Fibroblast of the conjunctiva (primary cell): ENCODE results near the gene PITPNM3.
"Not testable (repeated sequence)": the region's sequence is repeated elsewhere in the genome, so short reads cannot be mapped to it uniquely, and the experiment has no call there.

Experiments
- DNase-seq: peaks from one replicate; pipeline ENCODE4 v3.0.0-alpha.2; 2010; ENCODE audit warnings: low read depth

Gene PITPNM3

DNA sequence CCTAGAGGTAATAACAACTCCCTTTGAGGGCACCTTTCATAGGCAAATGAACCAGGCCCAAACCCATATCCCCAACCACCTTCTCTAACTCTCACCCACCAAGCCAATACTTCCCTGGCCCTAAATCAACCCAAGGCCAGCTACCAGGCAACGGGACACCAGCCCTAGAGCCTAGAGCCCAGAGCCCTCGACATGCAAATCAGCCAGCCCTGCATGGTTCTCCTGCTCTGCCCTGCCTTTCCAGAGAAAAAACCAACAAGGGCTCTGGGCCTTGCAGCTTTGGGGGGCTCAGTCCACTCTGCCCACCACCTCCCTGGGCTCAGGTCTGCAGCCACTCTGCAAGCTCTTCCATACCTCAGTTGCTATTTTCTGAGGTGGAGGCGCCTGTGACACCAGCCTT is 55.0 kb downstream of the PITPNM3 start:
- DNase-seq, result no peak

DNA sequence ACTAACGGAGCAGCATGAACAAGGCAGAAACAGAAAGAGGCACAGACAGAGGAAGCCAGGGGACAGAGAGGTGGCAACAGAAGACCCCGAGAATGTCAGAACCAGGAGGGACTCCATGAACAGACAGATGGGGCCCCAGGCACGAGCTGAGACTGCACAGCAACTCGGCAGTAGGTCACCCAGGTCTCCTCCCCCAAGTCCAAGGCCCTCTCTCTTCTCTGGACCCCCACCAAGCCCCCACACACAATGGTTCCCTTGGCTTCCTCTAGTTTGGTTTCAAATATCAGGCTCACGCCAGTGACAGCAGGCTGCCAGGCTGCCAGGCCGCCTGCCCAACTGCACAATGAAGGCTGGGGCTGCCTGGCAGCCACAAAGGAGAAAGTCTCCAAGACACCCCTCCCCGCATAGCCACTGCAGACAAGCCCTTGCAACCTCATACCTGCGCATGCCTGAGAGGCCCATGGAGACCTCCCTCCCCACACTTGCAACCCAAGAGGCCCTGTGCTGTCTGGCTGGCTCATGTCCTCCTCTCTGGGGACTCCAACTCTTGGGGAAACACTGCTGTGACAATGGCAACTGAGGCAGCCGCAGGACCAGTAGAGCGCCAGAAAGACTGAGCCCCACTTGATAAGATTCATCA is 57.3 kb downstream of the PITPNM3 start:
- DNase-seq, result no peak

DNA sequence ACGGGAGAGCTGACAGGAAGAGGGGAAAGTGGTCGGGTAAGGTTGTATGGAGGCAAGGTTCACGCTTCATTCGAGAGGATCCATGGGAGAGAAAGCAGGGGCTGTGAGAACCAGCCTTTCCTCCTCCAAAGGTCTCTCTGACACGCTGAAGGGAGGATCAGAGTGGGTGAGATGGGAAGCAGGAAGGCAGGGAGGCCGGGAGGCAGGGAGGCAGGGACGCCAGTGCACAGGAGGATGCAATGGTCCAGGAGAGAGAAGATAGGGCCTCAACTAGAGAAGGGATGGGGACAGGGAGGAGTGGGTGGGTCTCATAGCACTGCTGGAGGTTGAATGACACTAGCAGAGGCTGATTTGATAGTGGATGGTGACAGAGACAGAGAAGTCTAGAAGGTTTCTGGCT is 58.0 kb downstream of the PITPNM3 start:
- no peak for DNase-seq

DNA sequence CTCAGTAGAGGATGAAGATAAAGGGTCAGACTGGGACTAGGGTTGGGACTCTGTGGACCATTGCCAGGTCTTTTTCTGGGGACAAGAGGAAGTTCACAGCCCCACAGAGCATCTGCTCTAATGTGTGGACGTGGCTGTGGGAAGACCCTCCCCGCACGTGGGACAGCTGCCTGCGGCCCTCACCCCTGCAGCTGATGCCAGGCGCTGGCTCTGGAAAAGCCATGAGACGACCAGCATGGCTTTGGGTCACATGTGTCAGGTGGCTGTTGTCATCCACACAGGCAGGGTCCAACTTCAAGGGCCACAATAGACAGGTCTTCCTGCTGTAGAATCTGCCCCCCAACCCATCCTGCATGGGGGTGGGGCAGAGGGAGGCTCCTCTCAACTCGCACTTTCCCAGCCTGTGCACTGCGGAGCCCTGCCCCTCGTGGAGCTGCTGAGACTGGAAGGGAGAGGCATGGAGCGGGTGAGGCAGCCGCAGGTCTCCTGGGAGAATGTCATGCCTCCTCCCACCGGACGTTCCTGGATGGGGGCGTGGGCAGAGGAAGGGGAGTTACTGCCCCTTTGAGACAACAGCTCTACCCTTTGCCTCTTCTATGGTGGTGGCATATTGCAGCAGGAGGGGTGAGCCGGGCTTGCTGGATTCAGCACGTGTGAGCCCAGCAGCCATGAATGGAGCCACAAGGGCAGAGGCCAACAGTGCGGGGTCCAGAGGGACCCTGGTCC is 58.7 kb downstream of the PITPNM3 start:
- DNase-seq, result no peak

DNA sequence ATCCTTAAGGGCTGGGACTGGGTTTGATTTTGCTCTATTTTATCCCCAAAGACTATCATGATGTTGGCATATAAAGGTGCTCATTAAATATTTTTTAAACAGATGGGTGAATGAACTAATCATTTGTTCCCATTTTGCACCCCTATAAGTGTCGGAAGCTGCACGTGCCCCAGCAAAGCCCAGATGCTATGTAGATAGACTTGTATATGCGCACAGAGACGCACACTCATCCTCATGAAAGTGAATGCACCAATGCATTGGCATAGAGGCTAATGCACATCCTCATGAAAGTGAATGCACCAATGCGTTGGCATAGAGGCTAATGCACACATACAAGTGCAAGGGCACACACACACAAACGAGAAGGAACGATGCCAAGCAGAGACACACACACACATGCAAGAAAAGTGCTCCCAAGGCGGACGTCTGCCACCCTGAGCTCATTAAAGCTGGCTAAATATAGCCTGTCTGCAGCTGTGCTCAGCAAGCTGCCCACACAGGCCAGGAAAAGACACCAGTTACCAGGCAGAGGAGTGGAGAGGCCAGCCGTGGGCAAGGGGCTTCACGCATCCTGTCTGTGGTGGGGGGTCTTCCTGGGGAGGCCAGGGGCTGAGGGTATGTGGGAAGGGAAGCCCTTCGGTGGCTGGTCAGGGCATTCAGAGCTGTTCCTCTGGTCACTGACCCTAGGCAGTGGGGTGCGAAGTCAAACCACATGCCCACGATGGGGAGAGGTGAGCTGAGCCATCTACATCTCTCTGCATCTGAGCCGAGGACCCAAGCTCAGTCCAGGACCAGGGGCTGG is 59.5 kb downstream of the PITPNM3 start:
- no peak for DNase-seq

DNA sequence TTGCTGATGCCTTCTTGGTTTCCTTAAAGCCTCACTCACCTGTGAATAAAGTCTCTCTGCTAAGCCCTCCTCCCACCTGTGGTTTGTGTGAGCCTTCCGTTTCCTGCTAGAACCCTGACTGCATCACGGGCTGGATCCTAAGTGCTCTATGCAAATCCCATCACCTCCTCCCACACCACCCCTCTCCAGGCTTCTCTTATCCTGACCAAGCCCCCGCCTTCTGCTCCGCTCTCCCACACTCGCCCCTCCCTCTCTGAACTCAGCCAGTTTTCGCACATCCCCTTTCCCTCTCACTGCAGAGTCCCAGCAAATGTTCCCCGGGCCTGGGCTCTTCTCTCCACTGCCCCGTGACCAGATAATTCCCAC is 60.3 kb downstream of the PITPNM3 start:
- no peak for DNase-seq

DNA sequence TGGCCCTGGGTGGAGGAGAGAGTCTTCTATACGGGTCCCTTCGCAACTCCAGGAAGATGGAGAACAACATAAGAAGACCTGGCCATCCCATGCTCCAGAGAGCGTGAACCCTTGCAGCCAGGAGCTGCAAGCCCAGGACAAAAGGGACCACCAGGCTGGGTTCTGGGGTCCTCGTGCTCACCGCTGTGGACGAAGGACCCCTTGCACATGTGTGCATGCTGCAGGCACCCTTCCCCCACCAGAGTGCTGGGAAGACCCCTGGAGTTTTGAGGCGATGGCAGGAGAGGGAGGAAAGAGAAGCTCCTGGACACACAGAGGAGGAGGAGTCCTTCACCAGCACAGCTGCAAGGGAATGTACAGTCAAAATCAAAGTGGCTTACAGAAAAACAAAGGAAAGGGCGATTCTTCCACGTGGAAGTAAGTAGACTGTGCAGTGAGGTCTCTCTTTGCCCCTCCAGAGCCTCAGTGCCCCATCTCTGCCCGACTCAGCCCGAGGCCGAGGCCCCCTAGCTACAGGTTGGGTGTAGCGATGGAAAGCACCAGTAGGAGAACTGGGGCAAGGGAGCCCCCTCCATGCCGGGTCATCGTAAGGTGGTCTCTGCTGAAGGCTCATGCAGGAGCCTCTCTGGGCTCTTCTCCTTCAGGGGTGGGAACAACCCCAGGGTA is 60.8 kb downstream of the PITPNM3 start:
- DNase-seq, result no peak

DNA sequence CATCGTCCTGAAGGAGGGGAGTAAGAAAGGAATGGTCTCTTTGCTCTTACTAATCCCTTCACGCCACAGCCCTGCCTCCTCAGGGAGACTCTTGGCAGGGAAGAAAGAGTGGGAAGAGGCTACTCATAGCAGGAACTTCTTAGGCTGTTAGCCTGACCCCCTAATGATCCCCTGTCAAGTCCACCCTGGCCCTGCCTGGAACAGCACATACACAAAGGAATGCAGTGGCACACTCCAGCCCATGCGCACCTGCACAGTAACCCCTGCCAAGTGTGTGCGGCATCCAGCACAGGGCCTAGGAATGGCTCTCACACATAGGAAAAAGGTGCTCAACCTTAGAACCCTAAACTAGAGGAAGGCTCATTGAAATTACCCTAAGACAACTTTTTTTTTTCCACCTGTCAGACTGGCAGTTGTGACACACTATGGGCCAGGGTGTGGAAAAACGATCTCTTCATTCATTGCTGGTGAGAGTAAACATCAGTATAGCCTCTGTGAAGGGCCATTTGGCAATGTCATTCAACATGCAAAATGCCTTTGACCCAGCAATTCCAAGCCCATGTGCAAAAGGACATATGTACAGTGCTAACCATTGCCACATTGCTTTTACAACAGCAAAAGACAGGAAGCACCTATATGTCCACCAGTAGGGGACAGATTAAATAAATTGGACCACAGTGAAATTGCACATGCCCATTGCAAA is 62.0 kb downstream of the PITPNM3 start:
- DNase-seq, result no peak

DNA sequence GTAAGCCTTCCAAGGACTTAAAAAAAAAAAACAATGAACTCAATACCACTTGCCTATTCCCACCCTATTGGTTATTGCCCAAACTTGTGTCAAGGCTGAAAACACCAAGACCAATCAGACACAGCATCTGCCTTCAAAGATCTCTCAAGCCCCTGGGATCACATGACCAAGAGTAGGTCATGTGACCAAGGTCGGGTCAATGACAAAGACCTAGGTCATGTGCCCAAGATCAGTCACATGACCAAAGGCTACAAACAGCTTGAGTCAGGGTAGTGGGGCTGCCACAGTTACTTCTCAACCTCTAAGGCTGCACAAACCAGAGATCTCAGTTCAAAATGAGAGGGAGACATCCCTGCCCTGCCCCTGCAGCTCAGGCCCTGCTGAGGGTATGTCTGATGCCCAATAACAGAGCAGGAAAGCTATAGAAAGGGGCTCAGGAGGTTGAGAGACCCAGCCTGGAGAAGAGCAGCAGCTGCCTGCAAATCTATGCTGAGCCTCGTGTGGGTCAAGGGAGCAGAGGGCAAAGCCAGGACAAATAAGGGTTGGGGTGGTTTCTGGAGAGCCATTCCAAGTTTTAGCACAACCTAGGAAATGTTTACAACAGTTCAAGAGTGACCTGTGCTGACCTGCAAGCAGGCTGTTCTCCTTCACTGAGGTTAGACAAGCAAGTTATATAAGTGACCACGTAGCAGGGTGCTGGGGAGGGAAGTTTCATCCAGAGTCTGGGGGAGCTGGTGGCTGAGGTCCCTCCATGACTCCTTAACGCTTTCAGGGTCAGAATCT is 63.3 kb downstream of the PITPNM3 start:
- DNase-seq, result no peak

DNA sequence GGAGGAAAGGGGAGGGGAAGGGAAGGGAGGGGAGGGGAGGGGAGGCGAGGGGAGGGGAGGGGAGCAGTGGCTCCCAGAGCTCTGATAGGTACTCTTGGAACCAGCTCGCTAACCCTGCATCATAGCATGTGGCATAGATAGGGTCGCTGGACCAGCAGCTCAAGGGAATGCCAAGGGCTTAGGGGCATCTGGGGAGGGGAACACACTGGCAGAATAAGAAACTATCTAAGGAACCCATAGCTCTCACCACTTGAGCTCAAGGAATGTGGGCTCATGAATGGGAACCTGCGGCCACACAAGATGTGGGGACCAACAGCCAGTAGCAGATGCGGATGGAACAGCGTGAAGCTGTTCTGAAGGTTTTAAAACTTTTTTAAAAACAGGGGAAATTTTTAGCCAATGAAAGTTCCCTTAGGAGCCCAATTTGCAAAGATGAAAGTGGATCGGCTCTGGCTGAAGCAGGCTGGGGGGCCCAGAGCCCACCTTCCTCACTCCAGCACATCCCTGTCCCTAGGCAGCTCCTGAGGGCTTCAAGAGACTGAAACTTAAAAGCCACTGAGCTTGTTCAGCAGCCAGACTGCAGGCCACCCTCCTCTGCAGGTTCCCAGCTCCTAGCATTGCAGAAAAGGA is 65.2 kb downstream of the PITPNM3 start:
- no peak for DNase-seq

DNA sequence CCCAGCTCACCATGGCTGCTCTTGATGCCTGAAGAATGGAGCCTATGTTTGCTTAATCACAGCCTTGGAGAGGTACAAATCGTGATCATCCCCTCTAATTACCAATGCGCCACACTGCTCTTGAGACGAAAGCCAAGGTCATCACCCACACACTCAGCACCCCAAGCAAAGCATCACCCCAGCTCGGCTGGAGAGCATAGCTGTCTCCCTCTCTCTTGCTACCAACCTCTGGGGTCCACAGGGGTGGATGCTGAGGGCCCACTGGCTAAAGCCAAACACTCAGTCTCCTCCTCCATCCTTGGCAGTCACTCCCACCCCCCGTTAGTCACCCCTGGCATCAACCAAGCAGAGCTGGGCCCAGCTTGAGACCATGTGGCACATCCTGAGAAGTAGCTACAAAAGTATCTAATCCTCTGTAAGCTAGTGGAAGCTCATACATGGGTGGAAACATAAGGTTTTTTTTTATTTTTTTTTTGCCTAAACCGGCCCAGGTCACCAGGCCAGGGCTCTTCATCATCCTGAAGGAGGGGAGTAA is 67.3 kb downstream of the PITPNM3 start:
- no peak for DNase-seq

DNA sequence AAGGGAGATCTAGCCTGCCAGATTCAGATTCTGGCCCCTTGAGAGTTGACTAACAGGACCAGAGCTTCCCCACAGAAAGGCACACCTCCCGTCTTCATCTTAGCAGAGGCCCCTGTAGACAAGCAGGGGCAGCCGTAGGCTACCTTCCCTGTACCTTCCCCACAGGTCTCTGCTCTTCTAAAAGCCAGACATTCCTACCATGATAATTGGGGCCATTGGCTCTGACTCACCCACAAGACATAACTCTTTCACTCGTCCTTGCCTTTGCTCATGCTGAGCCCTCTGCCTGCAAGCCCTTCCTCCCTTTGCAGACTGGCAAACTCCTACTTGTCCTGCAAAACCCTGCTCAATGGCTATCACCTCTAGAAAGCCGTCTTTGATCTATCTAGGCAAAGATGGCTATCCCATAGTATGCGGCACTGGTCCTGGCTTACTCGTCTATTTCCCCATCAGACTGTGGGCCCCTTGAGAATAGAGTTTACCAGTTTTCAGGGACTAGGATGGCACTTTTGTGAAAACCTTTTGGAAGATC is 68.3 kb downstream of the PITPNM3 start:
- DNase-seq, result no peak

DNA sequence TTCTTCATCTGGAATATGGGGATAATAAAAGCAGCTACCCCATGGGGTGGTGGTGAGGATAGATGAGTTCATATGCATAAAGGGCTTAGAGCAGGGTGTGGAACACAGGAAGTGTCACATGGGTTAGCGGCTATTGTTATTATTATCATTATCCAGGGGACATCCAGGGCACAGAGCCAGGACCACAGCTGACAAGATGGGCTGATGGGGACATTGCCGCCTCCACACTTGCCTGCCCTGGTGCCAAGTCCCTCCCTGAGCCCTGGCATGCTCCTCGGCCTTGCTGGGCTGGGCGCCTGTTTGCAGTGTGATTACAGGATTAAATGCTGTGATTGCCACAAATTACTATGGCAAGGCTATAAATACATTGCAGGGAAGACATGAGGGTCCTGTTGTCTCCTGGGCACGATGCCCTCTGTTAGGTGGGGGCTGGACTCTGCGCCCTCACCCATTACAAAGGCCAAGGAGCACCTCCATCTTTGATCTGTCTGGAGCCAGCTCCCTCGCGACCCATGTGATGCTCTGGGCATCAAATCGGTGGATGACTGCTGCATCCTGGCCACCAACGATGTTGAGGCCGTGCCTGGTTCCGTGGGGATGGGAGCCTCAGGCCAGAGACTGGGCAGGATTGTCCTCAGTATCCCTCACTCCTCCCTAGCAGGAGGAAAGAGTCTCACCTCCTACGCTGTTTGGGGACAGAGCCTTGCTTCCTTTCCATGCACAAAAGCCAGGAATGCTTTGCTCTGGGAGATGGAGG is 68.9 kb downstream of the PITPNM3 start:
- DNase-seq, result no peak

DNA sequence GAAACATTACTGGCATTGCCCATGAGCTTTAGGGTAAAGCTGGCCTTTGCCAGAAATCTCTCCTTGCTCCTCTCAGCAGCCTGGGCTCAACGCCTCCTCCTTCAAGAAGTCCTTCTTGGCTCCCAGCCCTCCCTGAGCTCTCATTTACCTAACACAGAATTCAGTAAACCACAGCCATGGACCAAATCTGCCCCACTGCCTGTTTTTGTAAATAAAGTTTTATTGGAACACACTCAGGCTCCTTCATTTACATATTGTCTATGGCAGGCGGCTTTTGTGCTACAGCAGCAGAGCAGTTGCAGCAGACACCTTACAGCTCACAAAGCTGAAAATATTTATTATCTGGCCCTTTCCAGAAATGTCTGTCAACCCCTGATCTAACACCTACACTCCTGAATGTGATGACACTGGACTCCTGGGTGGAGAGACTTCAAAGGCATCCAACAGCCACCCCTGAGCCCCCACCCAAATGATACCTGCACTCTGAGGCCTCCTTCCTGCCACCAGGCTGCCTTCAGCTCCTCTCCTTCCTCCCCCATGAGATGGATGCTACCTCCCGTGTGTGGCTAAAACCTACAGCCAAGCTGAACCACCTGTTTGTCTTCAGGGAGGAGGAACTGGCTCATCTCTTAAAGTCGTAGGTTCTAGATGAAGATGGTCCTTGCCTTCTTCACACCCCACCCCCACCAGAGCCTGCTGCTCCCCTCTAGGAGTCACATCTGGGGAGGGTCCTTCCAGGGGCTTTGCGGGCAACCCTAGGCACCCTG is 70.5 kb downstream of the PITPNM3 start:
- no peak for DNase-seq

DNA sequence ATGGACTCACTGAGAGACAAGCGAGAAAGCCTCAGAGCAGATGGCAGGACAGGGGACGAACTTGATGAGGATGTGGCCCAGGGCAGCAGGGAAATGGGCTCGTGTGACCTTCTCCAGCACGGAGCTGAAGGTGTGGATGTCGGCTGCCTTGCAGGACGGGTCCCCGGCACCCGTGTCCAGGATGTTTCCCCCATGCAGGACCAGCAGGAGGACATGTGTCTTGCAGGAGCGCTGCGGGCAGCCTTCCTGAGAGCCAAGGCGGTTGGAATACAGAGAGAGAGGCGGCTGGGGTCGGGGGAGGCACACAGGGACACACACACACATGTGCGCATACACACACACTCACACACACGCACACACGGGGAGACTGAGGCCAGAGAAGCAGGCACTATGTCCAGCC is 72.8 kb downstream of the PITPNM3 start:
- no peak for DNase-seq

DNA sequence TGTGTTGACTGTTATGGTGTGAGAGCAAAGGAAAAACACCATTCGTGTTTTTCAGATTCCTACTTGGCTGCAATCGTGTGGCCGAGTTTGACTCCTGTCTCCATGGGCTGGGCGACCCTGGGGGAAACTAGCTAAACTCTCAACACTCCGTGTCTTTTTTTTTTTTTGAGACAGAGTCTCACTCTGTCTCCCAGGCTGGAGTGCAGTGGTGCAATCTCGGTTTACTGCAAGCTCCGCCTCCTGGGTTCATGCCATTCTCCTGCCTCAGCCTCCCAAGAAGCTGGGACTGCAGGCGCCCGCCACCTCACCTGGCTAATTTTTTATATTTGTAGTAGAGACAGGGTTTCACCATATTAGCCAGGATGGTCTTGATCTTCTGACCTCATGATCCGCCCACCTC is 73.6 kb downstream of the PITPNM3 start:
- DNase-seq, result not testable (repeated sequence)

DNA sequence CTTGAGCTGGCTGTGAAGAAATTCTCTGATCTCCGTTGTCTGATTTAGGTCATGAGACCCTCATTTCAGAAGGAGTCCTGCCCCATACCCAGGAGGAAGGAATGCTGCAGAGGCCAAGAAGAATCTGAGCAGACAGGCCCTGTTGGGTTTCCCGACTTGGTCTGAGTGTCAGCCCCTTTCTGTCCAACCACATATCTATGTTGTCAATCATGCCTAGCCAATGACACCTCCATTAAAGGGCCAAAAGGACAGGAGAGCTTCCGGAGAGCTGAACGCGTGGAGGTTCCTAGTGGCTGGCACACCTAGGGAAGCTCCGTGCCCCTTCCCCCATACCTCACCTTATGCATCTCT is 74.3 kb downstream of the PITPNM3 start:
- no peak for DNase-seq

DNA sequence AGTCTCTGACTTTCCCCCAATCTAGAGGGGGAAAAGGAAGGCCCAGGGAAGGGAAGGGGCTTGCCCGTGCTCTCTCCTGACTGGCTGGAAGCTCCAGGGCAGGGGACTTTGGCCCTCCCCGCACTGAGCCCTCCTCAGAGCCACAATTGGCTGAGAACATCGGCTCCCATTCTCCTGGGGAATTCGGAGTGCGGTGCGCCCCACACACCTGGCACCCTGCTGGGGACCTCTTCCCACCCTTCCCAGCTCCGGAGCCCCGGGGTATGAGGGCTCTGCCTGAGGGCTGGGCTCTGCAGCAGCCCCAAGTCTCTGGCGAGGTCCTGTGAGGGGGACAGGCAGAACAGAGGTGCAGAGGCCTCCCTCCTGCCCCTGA is 76.1 kb downstream of the PITPNM3 start:
- no peak for DNase-seq
